EH (cell line): ENCODE measurements around the gene PLEKHM2.
A peak's percentile ranks its signal among the peaks of the same experiment; 100 is the strongest.

Experiments
- DNase-seq: peaks from one replicate; pipeline ENCODE4 v3.0.0-alpha.2; 2015; ENCODE audit warnings: low read depth

Gene PLEKHM2

DNA sequence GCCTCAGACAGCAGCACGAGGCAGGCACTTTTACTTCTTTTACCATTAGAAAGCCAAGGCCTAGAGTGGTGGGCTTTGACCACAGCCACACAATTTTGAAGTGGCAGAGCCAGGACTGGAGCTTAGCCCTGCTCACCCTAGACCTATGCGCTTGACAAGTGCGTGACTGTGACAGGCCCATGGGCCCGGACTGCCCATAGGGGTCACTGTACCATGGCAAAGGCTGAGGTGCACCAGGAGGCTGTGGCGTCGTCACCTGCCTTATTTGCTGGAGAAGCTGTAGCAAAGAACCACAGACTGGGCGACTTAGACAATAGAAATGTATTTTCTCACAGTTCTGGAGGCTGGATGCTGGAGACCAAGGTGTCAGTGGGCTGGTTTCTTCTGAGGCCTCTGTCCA, 55.6 kb downstream of the PLEKHM2 start:
- no peak for DNase-seq

DNA sequence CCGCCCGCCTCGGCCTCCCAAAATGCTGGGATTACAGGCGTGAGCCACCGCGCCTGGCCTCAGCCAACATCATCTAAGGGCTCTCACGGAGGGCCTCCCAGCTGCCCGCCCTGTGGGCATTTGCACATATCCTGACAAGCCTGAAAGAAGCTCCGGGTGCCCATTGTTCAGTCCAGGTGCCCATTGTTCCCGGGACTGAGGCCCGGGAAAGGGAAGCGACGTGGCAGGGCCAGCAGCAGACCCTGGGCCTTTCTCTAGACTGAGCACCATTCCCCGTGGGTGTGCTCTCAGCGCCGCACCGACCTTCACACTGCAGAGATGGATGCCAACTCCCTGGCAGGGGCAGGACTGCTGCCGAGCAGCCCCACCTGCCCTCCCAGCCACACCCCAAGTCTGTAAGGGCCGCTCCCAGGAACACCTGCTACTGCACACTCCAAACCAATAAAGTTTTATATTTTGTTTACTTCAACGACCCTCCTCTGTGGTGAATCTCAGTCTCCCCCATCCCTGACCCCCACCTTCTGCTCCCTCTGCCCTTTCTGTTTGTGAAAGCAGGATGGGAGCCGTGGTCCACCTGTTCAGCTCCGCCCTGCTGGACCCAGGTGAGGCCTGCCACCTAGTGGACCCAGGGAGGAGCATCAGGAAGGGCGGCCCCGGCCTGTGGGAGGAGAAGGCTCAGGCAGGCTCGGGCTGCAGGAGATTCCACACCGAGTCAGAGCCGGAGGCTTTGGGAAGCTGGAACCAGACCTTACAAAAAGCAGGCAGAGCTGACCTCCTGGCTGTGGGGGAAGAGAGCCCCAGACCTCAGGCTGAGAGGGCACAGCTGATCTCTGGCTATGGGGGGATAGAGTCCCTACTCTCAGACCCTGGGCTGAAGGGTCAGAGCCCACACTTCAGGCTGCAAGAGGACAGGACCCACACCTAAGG, 57.1 kb downstream of the PLEKHM2 start:
- DNase-seq = peak; percentile 72

GRCh38 chr1:15742339-15742801, 58.2 kb downstream of the PLEKHM2 start, which contains the start of gene TMEM82:
TSS of gene TMEM82 (plus strand) at chr1:15742499. CDS start at chr1:15742560, 61 bp downstream.
- no peak for DNase-seq

DNA sequence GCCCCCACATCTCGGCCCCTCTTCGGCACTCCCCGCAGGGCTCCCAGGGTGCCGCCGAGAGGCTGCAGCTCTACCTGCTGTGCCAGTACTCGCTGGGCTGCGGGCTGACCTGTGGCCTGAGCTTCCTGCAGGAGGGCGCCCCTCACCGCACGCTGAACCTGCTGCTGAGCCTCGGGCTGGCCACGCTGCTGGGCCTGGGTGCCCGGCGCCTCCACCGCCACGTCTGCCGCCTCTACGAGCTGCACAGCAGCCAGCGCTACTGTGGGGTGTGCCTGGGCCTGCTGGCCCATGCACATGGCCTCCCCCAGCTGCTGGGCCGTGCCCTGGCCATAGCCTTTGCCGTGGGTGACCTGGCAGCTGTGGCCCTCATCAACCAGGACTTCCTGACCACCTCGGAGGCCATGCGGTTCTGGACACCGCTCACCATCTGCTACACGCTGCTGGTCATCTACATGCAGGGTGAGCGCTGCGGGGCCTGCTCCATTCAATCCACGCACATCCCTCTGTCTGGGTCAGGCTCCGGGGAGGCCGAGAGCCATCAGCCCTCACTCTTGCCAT, 60.1 kb downstream of the PLEKHM2 start:
- DNase-seq = no peak

GRCh38 chr1:15747378-15747777, 63.3 kb downstream of the PLEKHM2 start:
- DNase-seq = no peak

GRCh38 chr1:15748264-15748663, 64.1 kb downstream of the PLEKHM2 start:
- no peak for DNase-seq

DNA sequence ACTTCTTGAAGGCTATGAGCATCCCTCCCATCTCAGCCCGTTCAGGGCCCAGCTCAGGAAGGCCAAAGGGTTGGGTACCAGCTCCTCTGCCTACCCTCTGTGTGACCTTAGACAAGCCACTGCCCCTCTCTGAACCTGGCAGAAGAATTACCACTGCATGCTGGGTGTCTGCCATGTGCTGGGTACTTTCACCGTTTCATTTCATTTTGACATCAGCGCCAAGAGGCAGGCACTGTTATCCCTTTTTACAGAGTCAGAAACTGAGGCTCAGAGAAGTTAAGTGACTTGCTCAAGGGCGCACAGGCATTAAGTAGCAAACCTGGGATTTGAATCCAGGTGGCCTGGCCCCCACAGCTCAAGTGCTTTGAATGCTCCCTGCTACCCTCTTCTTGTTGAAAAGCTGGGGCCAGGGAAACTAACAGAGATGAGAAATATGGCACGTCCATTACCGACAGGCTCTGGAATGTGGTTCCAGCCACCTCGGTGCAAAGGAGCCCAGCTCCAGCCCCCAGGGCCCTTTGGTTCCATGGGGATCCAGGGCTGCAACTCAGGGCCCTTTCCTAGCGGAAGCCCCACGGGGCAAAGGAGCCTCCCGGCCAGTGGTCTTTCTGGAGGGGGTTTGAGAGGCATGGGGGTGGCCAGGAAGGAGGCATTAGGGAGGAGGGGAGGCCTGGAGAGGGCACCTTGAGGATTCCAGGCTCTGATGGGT, 64.7 kb downstream of the PLEKHM2 start:
- DNase-seq = no peak

DNA sequence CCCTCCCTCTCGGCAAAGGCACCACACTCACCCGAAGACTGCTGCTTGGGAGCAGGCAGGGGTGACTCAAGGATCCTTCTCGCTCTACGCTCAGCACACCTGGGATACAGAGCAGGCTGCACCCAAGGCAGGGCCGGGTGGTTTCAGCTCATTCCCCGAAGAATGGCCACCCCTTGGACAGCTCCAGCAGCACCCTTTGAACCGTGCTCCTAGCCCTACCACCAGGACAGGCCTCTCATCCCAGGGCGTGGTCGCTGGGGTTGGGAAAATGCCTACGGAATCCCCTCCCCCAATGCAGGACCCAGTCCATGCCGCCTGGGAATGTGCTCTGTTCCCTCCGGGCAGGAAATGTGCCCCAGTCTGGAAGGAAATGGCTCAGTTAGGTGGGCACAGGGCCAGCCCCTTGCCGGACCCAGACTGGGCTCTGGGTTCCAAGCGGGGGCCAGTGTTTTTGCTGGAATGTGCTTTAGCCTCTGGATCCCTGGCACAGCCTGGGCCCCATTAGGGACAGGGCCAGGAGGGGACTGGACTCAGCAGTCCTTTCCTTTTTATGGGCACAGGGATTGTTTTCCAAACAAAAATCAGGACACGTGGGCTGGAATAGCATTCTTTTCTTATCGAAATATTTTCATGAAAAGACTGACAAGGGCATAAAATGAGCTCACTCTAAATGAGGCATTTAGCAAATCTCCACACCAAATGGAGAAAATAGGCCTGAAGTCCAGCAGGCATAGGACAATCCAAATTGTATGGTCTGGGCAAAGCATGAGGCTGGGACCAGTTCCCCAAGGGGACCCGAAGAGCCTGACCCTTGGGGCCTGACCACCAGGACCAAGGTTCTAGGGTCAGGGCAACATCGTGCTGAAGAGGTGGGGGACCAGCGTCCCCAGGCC, 65.5 kb downstream of the PLEKHM2 start:
- DNase-seq = peak; percentile 83

- DNase-seq = no peak
These were observed 66.8 kb downstream of the PLEKHM2 start for GRCh38 chr1:15750924-15751323.

- DNase-seq = no peak
These were observed 67.6 kb downstream of the PLEKHM2 start for GRCh38 chr1:15751717-15752116.

DNA sequence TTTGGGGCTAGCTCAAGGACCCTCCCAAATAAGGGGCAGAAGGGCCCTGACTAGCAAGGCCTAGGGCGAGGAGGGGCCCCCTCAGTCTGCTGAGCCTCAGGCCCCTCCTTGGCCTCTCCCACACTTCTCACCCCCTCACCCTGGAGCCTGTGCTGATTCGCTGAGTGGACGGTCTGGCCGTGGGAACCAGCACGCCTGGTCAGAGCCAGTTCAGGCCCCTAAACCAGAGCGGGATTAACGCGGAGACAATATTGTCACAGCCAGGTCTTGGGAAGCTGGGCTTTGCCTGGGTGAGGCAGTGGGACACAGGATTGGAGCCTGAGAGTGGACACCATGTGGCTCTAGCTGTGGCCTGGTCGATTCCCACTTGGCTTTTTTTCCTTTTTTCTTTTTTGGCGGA, 69.7 kb downstream of the PLEKHM2 start:
- no peak for DNase-seq

DNA sequence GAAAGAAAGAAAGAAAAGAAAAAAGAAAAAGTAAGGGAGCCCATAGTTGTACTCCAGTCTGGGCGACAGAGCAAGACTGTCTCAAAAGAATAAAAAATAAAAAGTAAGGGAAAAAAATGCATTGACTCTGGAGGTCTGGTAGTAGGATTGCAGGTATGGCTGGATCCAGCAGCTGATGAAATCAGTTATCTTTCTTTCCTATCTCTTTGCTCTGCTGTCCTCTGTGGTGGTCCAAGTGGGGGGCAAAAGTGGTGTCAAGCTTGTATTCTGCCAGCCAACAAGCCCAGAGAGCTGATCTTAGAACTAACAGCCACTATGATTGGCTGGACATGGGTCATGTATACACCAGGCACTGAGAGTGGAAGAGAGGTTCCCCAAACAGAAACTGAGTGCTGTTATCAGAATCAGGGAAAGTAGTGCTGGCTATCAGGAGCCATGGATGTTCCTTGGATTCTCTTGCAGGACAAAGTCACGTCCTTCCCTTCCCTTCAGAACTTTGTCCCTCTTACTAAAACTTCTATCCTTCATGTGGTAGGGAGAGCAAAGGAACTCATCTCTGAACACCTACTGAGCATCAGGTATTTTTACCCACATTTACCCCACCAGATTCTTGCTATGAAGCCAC, 71.0 kb downstream of the PLEKHM2 start:
- no peak for DNase-seq

GRCh38 chr1:15755646-15756040, 71.5 kb downstream of the PLEKHM2 start:
- peak; percentile 40 for DNase-seq

DNA sequence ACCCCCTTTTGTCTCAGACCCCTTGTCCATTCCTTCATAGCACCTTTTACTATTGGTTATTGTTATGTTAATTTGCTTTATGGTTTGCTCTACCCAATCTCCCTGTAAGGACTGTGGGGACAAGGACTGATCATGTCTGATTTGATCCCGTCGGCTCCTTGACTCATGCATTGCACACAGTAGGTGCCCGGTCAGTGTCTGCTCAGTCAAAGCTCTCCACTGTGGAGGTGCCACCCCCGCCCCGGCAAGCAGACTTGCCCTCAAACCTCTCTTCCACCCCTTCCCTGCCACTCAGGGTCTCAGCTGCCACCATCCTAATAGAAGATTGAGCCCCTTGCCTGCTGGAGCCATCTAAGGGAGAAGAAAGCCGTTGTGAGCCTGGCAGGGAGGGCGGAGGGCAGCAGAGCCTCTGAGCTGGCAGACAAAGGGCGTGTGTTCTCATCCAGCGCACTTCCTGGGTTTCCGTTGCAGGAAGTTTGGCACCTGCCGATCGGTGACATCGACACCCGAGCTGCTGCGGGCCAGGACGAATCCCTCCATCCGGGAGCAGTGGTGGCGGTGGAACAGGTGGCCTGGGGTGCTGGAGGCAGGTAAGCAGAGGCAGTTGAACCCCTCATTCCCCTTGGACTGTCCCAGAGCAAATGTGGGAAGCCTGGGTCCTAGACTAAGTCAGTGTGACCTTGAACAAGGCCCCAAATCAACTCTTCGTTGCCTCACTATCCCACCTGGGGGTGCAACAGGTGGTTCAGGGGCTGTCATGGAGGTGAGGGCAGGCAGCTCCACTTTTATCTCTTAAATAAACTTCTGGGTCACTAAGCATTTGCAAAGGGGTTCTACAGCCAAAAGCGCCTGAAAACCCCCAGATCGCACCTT, 72.3 kb downstream of the PLEKHM2 start:
- no peak for DNase-seq

DNA sequence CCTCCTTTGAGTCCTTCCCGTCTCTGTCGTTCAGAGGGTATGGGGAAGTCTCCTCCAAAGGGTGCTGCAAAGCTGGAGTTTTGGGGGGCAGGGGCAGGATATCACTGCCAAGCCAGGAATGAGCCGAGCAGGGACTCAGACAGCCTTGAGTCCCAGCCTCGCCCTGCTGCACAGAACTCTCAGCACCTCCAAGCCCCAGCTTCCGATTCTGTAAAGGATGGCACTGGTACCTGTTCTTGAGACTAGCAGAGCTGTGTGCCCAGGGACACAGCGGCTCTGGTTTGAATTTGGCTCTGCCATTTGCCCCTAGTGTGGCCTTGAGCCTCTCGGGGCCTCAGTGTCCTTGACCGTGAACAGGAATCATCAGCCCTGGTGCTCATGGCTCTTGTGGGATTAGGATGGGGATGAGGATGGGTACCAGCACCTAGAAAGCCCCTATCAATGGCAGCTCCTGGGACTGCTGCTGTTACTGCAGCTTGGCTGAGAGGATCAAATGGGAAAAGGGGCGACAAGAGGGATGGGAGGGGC, 73.0 kb downstream of the PLEKHM2 start:
- DNase-seq = no peak

GRCh38 chr1:15757575-15758342, 73.6 kb downstream of the PLEKHM2 start:
- DNase-seq = peak; percentile 75

GRCh38 chr1:15758343-15758931, 74.3 kb downstream of the PLEKHM2 start, which contains the start of gene FBLIM1:
TSS of gene FBLIM1 (plus strand) at chr1:15758795. CDS start at chr1:15764984, 6,189 bp downstream.
- peak; percentile 55 for DNase-seq

DNA sequence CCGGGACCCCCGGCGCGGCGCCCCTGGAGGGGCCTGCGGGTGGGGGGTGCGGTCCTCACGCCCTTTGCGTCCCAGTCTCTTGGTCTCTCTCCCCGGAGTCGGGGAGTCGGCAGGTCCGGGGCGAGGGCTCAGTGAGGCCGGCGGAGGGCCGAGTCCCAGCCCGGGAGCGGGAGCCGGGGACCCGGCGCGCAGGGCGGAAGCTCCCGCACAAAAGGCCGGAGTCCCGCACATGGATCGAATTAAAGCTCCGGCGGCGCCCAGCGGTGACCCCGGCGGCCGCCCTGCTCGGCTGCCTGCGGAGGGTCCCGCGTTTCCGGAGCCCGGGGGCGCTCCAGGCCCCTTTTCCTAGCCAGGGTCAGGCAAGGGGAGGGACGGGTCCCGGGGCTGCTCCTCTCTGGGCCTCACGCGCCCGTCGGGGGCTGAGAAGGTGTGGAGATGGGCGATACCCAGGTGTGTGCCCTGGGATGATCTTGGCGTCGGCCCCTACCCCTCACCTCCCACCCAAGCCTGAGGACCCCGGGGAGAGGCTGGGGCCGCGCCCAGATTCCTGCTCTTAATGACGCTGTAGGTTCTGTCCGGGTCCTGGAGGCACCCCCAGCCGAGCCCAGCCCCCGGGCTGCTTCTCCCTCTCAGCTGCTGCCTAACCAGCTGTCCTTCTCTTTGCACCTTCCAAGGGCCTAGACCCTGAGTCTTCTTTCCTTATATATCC, 75.0 kb downstream of the PLEKHM2 start:
- DNase-seq = peak; percentile 46
